IPS-18a (cell line): ENCODE data around the gene AHDC1.

ENCODE experiments used
- H3K27ac ChIP-seq: one replicate; pipeline ENCODE4 v1.5.1; 2013; ENCODE audit warnings: low read length
- H3K27me3 ChIP-seq: one replicate; pipeline ENCODE4 v1.6.1; 2013; ENCODE audit warnings: mild to moderate bottlenecking, low read length; ENCODE audit not compliant: control insufficient read depth, insufficient read depth
- H3K36me3 ChIP-seq: one replicate; pipeline ENCODE4 v1.6.1; 2013; ENCODE audit warnings: low read depth, low read length; ENCODE audit not compliant: control insufficient read depth
- H3K4me1 ChIP-seq: one replicate; pipeline ENCODE4 v1.6.1; 2013; ENCODE audit warnings: low read depth, low read length; ENCODE audit not compliant: control insufficient read depth
- H3K4me3 ChIP-seq: one replicate; pipeline ENCODE4 v1.5.1; 2013; ENCODE audit warnings: low read length
- H3K9ac ChIP-seq: one replicate; pipeline ENCODE4 v1.6.1; 2013; ENCODE audit warnings: mild to moderate bottlenecking, low read length, moderate library complexity
- H3K9me3 ChIP-seq: one replicate; pipeline ENCODE4 v1.6.1; 2013; ENCODE audit warnings: low read depth, low read length; ENCODE audit not compliant: control insufficient read depth

The AHDC1 gene

GRCh38 chr1:27529704-27530018, 74.3 kb downstream of the AHDC1 start:
- H3K9ac ChIP-seq: no peak overlapping the region
- H3K27me3 ChIP-seq: peaks cover 4% of the 10 kb centered on the region
- H3K4me1 ChIP-seq: peaks cover 34% of the 10 kb centered on the region
- H3K27ac ChIP-seq: no peak overlapping the region
- H3K36me3 ChIP-seq: no peaks in the 10 kb centered on the region
- H3K9me3 ChIP-seq: no peaks in the 10 kb centered on the region
- H3K4me3 ChIP-seq: no peak overlapping the region

GRCh38 chr1:27528818-27529703, 74.9 kb downstream of the AHDC1 start:
- no peaks in the 10 kb centered on the region for H3K9me3 ChIP-seq
- no peak overlapping the region for H3K27ac ChIP-seq
- H3K4me3 ChIP-seq: peak overlapping the region; percentile 52
- peak overlapping the region; percentile 34 for H3K9ac ChIP-seq
- H3K4me1 ChIP-seq: peaks cover 34% of the 10 kb centered on the region
- peaks cover 4% of the 10 kb centered on the region for H3K27me3 ChIP-seq
- H3K36me3 ChIP-seq: no peaks in the 10 kb centered on the region

GRCh38 chr1:27527890-27528817, 75.8 kb downstream of the AHDC1 start:
- H3K9me3 ChIP-seq: no peaks in the 10 kb centered on the region
- peaks cover 36% of the 10 kb centered on the region for H3K4me1 ChIP-seq
- no peaks in the 10 kb centered on the region for H3K36me3 ChIP-seq
- H3K4me3 ChIP-seq: peak overlapping the region; percentile 52
- H3K9ac ChIP-seq: peak overlapping the region; percentile 34
- no peak overlapping the region for H3K27ac ChIP-seq
- H3K27me3 ChIP-seq: peaks cover 4% of the 10 kb centered on the region

- Histone ChIP-seq H3K4me3 (peak overlapping the region; percentile 52), H3K9ac (peak overlapping the region; percentile 44), H3K27me3 (peaks cover 4% of the 10 kb centered on the region), H3K4me1 (peaks cover 42% of the 10 kb centered on the region), H3K9me3 (no peaks in the 10 kb centered on the region), H3K27ac (peak overlapping the region; percentile 26), H3K36me3 (no peaks in the 10 kb centered on the region)
Measured at GRCh38 chr1:27527223-27527889, 76.6 kb downstream of the AHDC1 start.

- Histone ChIP-seq H3K27ac (peak overlapping the region; percentile 26), H3K4me1 (peaks cover 42% of the 10 kb centered on the region), H3K9me3 (no peaks in the 10 kb centered on the region), H3K27me3 (peaks cover 4% of the 10 kb centered on the region), H3K36me3 (no peaks in the 10 kb centered on the region), H3K9ac (peak overlapping the region; percentile 44), H3K4me3 (peak overlapping the region; percentile 52)
Measured at GRCh38 chr1:27526569-27527222, 77.2 kb downstream of the AHDC1 start.

- peaks cover 42% of the 10 kb centered on the region for H3K4me1 ChIP-seq
- H3K27ac ChIP-seq: no peak overlapping the region
- H3K36me3 ChIP-seq: no peaks in the 10 kb centered on the region
- peaks cover 4% of the 10 kb centered on the region for H3K27me3 ChIP-seq
- no peaks in the 10 kb centered on the region for H3K9me3 ChIP-seq
- no peak overlapping the region for H3K9ac ChIP-seq
- peak overlapping the region; percentile 25 for H3K4me3 ChIP-seq
Measured at GRCh38 chr1:27525296-27526272, 78.4 kb downstream of the AHDC1 start.

GRCh38 chr1:27523337-27524020, 80.5 kb downstream of the AHDC1 start:
- Histone ChIP-seq H3K9ac (no peak overlapping the region), H3K27me3 (peaks cover 2% of the 10 kb centered on the region), H3K36me3 (no peaks in the 10 kb centered on the region), H3K4me3 (no peak overlapping the region), H3K27ac (no peak overlapping the region), H3K4me1 (peaks cover 43% of the 10 kb centered on the region), H3K9me3 (no peaks in the 10 kb centered on the region)

GRCh38 chr1:27522432-27523336, 81.3 kb downstream of the AHDC1 start:
- peaks cover 41% of the 10 kb centered on the region for H3K4me1 ChIP-seq
- H3K27me3 ChIP-seq: no peaks in the 10 kb centered on the region
- H3K4me3 ChIP-seq: no peak overlapping the region
- no peak overlapping the region for H3K27ac ChIP-seq
- peak overlapping the region; percentile 28 for H3K9ac ChIP-seq
- no peaks in the 10 kb centered on the region for H3K9me3 ChIP-seq
- H3K36me3 ChIP-seq: no peaks in the 10 kb centered on the region

GRCh38 chr1:27521861-27522431, 82.0 kb downstream of the AHDC1 start:
- H3K27me3 ChIP-seq: no peaks in the 10 kb centered on the region
- peaks cover 40% of the 10 kb centered on the region for H3K4me1 ChIP-seq
- H3K9ac ChIP-seq: no peak overlapping the region
- H3K36me3 ChIP-seq: no peaks in the 10 kb centered on the region
- H3K4me3 ChIP-seq: no peak overlapping the region
- no peaks in the 10 kb centered on the region for H3K9me3 ChIP-seq
- no peak overlapping the region for H3K27ac ChIP-seq
